ENCODE results near the gene NUBPL. TPM values are rescaled to one million over a fixed set of nuclear protein-coding genes. Genes with fewer than 3 reads are reported as not detected.

NUBPL gene
- polyA plus RNA-seq, 1 donor (not counting 4 experiments of a cell fraction or from before 2014, with no cell fraction given) = 18.8 TPM

DNA sequence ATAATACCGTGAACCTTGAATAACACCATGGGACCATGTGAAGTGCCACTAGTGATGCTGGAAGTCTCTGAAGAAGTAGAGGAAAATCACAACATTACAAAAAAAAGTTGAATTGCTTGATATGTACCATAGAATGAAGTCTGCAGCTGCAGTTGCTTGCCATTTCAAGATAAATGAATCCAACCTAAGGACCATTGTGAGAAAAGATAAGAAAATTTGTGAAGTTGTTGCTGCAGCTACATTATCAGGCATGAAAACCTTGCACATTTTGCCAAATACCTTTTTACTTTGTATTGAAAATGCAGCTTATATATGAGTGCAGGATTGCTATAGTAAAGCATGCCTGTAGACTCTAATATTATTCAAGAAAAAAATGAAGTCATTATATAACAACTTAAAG is 126.5 kb downstream of the NUBPL start:
- no peaks in the 10 kb centered on the region for H4K20me1 ChIP-seq (ENCODE audit: control insufficient read depth, extremely low read depth, insufficient read depth, low read length)
- no peak overlapping the region for H2AFZ ChIP-seq (ENCODE audit: control insufficient read depth, low read length)
- H3K9me1 ChIP-seq (ENCODE audit: control insufficient read depth, extremely low read depth, insufficient read depth, low read length) = no peaks in the 10 kb centered on the region
- TF ChIP-seq, protein P1, sequence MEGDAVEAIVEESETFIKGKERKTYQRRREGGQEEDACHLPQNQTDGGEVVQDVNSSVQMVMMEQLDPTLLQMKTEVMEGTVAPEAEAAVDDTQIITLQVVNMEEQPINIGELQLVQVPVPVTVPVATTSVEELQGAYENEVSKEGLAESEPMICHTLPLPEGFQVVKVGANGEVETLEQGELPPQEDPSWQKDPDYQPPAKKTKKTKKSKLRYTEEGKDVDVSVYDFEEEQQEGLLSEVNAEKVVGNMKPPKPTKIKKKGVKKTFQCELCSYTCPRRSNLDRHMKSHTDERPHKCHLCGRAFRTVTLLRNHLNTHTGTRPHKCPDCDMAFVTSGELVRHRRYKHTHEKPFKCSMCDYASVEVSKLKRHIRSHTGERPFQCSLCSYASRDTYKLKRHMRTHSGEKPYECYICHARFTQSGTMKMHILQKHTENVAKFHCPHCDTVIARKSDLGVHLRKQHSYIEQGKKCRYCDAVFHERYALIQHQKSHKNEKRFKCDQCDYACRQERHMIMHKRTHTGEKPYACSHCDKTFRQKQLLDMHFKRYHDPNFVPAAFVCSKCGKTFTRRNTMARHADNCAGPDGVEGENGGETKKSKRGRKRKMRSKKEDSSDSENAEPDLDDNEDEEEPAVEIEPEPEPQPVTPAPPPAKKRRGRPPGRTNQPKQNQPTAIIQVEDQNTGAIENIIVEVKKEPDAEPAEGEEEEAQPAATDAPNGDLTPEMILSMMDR (optimal IDR thresholded peaks at IDR 0.05 in 1 of 3, IDR thresholded peaks at IDR 0.05 in 1 of 3, conservative IDR thresholded peaks at IDR 0.05 in 1 of 3; ENCODE audit: extremely low read depth in 1 of 3, insufficient read depth in 2 of 3, low read length in 3 of 3) = no peak
- TF ChIP-seq EZH2 (IDR thresholded peaks at IDR 0.05; ENCODE audit: low read length) = no peak
- FAIRE-seq (no peak), DNase-seq (ENCODE audit: low read depth, low spot score) (no peak)
- no peak overlapping the region for H3K9ac ChIP-seq (ENCODE audit: control insufficient read depth, extremely low read depth, insufficient read depth, low read length)
- H3K27me3 ChIP-seq (ENCODE audit: control insufficient read depth, extremely low read depth, insufficient read depth, low read length) = no peaks in the 10 kb centered on the region
- H3K9me3 ChIP-seq (ENCODE audit: control insufficient read depth, low read depth, low read length) = no peaks in the 10 kb centered on the region
- no peaks in the 10 kb centered on the region for H3K79me2 ChIP-seq (ENCODE audit: control insufficient read depth, insufficient read depth, low read length)
- no peaks in the 10 kb centered on the region for H3K4me1 ChIP-seq (ENCODE audit: control insufficient read depth, extremely low read depth, insufficient read depth, low read length)
- no peak overlapping the region for H3K4me3 ChIP-seq (ENCODE audit: control insufficient read depth in 2 of 3, extremely low read depth in 1 of 3, insufficient read depth in 2 of 3, low read depth in 1 of 3, low read length in 3 of 3)
- H3K4me2 ChIP-seq (ENCODE audit: control insufficient read depth, extremely low read depth, insufficient read depth, low read depth, low read length) = no peak overlapping the region
- dilution Hi-C loops (cut with MboI; ENCODE audit: extremely low pct_ligation_motif_present, low sequenced_read_pairs) = no loop called here
- no peak overlapping the region for H3K27ac ChIP-seq (ENCODE audit: control insufficient read depth, insufficient read depth, low read length)
- no peaks in the 10 kb centered on the region for H3K36me3 ChIP-seq (ENCODE audit: control insufficient read depth in 2 of 2, extremely low read depth in 1 of 2, insufficient read depth in 2 of 2, low read length in 2 of 2)

DNA sequence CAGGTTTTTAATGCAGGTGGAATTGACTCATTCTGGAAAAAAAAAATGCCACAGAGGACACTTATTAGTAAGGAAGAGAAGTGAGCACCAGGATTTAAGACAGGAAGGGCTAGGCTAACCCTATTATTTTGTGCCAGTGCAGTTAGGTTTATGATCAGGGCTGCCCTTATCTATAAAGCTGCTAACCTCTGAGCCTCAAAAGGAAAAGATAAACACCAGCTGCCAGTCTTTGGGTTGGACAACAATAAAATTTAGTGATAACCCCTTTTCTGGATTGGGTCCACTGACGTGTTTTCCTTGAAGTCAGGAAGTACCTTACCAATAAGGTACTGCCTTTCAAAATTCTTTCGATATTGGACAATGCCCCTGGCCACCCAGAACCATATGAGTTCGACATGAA is 128.9 kb downstream of the NUBPL start:
- dilution Hi-C loops (cut with MboI; ENCODE audit: extremely low pct_ligation_motif_present, low sequenced_read_pairs) = no loop called here

More for the DNA sequence above, 128.9 kb downstream of the NUBPL start:
- FAIRE-seq = no peak
- no peak for DNase-seq (ENCODE audit: low read depth, low spot score)
- Histone ChIP-seq H3K27me3 (ENCODE audit: control insufficient read depth, extremely low read depth, insufficient read depth, low read length) (no peaks in the 10 kb centered on the region), H2AFZ (ENCODE audit: control insufficient read depth, low read length) (no peak overlapping the region), H4K20me1 (ENCODE audit: control insufficient read depth, extremely low read depth, insufficient read depth, low read length) (no peaks in the 10 kb centered on the region), H3K79me2 (ENCODE audit: control insufficient read depth, insufficient read depth, low read length) (no peaks in the 10 kb centered on the region), H3K9me3 (ENCODE audit: control insufficient read depth, low read depth, low read length) (no peaks in the 10 kb centered on the region), H3K4me3 (ENCODE audit: control insufficient read depth in 2 of 3, extremely low read depth in 1 of 3, insufficient read depth in 2 of 3, low read depth in 1 of 3, low read length in 3 of 3) (no peak overlapping the region), H3K27ac (ENCODE audit: control insufficient read depth, insufficient read depth, low read length) (no peak overlapping the region), H3K9ac (ENCODE audit: control insufficient read depth, extremely low read depth, insufficient read depth, low read length) (no peak overlapping the region), H3K4me1 (ENCODE audit: control insufficient read depth, extremely low read depth, insufficient read depth, low read length) (no peaks in the 10 kb centered on the region), H3K9me1 (ENCODE audit: control insufficient read depth, extremely low read depth, insufficient read depth, low read length) (no peaks in the 10 kb centered on the region), H3K4me2 (ENCODE audit: control insufficient read depth, extremely low read depth, insufficient read depth, low read depth, low read length) (no peak overlapping the region), H3K36me3 (ENCODE audit: control insufficient read depth in 2 of 2, extremely low read depth in 1 of 2, insufficient read depth in 2 of 2, low read length in 2 of 2) (no peaks in the 10 kb centered on the region)
- TF ChIP-seq, protein P1 (optimal IDR thresholded peaks at IDR 0.05 in 1 of 3, IDR thresholded peaks at IDR 0.05 in 1 of 3, conservative IDR thresholded peaks at IDR 0.05 in 1 of 3; ENCODE audit: extremely low read depth in 1 of 3, insufficient read depth in 2 of 3, low read length in 3 of 3) = no peak
- no peak for TF ChIP-seq EZH2 (IDR thresholded peaks at IDR 0.05; ENCODE audit: low read length)
